ENCODE data around the gene SPSB1.

DNA sequence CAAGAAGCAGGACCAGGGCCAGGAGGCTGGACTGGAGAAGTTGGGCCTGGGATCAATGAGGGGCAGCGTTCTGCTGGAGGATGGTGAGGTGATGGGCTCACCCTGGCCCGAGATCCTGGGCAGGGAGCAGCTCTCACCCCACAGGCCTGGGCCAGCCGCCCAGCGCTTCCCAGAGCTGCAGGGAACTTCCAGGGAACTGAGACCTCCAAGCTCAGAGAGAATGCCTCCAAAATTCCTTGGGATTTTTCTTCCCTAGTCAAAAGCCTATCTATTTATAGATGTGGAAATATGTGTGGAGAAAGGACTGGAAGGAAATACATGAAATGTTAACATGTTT lies 121.2 kb downstream of the SPSB1 start:
- TF ChIP-seq EZH2 (IDR thresholded peaks at IDR 0.05; ENCODE audit: insufficient read depth, poor library complexity, severe bottlenecking) (no peak), EZH2phosphoT487 (IDR thresholded peaks at IDR 0.05; ENCODE audit: insufficient read depth, low read depth) (no peak)
